Measurements from ENCODE around the gene FEM1B. TPM values are rescaled to one million over a fixed set of nuclear protein-coding genes. Genes with fewer than 3 reads are reported as not detected.

FEM1B gene
- total and polyA plus RNA-seq, 9 donors, result 18.3 to 40.9 (median 36.5) TPM

GRCh38 chr15:68319997-68320396 lies 42.5 kb downstream of the FEM1B start:
- no peaks in the 10 kb centered on the region for H3K27me3 ChIP-seq (ENCODE audit: control insufficient read depth, insufficient read depth, low read length)
- H3K27ac ChIP-seq (ENCODE audit: low read length), result no peak overlapping the region
- H3K9me3 ChIP-seq (replicated peaks; ENCODE audit: control insufficient read depth, low read depth, low read length), result no peaks in the 10 kb centered on the region
- WGBS (ENCODE audit: insufficient coverage), result 92% methylated on average over 12 of the region's 12 CpGs
- H3K4me1 ChIP-seq (ENCODE audit: control insufficient read depth, insufficient read depth, low read length), result peaks cover 19% of the 10 kb centered on the region
- H3K4me3 ChIP-seq (ENCODE audit: low read length), result no peak overlapping the region
- no peak for DNase-seq
- no peaks in the 10 kb centered on the region for H3K36me3 ChIP-seq (ENCODE audit: control insufficient read depth, insufficient read depth, low read length)

- WGBS (ENCODE audit: insufficient coverage), result 71% methylated on average over 7 of the region's 7 CpGs
- no peak for DNase-seq
- H3K27me3 ChIP-seq (ENCODE audit: control insufficient read depth, insufficient read depth, low read length), result peaks cover 2% of the 10 kb centered on the region
Measured at GRCh38 chr15:68321229-68321628, 43.7 kb downstream of the FEM1B start.

GRCh38 chr15:68322796-68323195 lies 45.3 kb downstream of the FEM1B start:
- Histone ChIP-seq H3K27me3 (ENCODE audit: control insufficient read depth, insufficient read depth, low read length) (peaks cover 2% of the 10 kb centered on the region), H3K27ac (ENCODE audit: low read length) (no peak overlapping the region), H3K36me3 (ENCODE audit: control insufficient read depth, insufficient read depth, low read length) (no peaks in the 10 kb centered on the region), H3K4me3 (ENCODE audit: low read length) (no peak overlapping the region), H3K9me3 (replicated peaks; ENCODE audit: control insufficient read depth, low read depth, low read length) (no peaks in the 10 kb centered on the region), H3K4me1 (ENCODE audit: control insufficient read depth, insufficient read depth, low read length) (no peaks in the 10 kb centered on the region)
- DNase-seq, result no peak
- WGBS (ENCODE audit: insufficient coverage), result 61% methylated on average over 3 of the region's 9 CpGs

More at GRCh38 chr15:68321229-68321628, 43.7 kb downstream of the FEM1B start:
- H3K36me3 ChIP-seq (ENCODE audit: control insufficient read depth, insufficient read depth, low read length), result no peaks in the 10 kb centered on the region
- no peaks in the 10 kb centered on the region for H3K9me3 ChIP-seq (replicated peaks; ENCODE audit: control insufficient read depth, low read depth, low read length)
- no peak overlapping the region for H3K27ac ChIP-seq (ENCODE audit: low read length)
- peaks cover 6% of the 10 kb centered on the region for H3K4me1 ChIP-seq (ENCODE audit: control insufficient read depth, insufficient read depth, low read length)
- H3K4me3 ChIP-seq (ENCODE audit: low read length), result no peak overlapping the region

- no peak overlapping the region for H3K4me3 ChIP-seq (ENCODE audit: low read length)
- peaks cover 4% of the 10 kb centered on the region for H3K27me3 ChIP-seq (ENCODE audit: control insufficient read depth, insufficient read depth, low read length)
Measured at GRCh38 chr15:68325726-68326125, 48.2 kb downstream of the FEM1B start.

GRCh38 chr15:68326711-68327354 lies 49.3 kb downstream of the FEM1B start:
- H3K27ac ChIP-seq (ENCODE audit: low read length), result no peak overlapping the region
- no peak overlapping the region for H3K4me3 ChIP-seq (ENCODE audit: low read length)
- no peaks in the 10 kb centered on the region for H3K36me3 ChIP-seq (ENCODE audit: control insufficient read depth, insufficient read depth, low read length)
- H3K9me3 ChIP-seq (replicated peaks; ENCODE audit: control insufficient read depth, low read depth, low read length), result no peaks in the 10 kb centered on the region
- DNase-seq, result no peak
- peaks cover 4% of the 10 kb centered on the region for H3K27me3 ChIP-seq (ENCODE audit: control insufficient read depth, insufficient read depth, low read length)
- H3K4me1 ChIP-seq (ENCODE audit: control insufficient read depth, insufficient read depth, low read length), result no peaks in the 10 kb centered on the region
- WGBS (ENCODE audit: insufficient coverage), result 78% methylated on average over 9 of the region's 11 CpGs

More at GRCh38 chr15:68325726-68326125, 48.2 kb downstream of the FEM1B start:
- 100% methylated on average over 1 of the region's 4 CpGs for WGBS (ENCODE audit: insufficient coverage)
- no peak for DNase-seq
- Histone ChIP-seq H3K36me3 (ENCODE audit: control insufficient read depth, insufficient read depth, low read length) (no peaks in the 10 kb centered on the region), H3K9me3 (replicated peaks; ENCODE audit: control insufficient read depth, low read depth, low read length) (no peaks in the 10 kb centered on the region), H3K27ac (ENCODE audit: low read length) (no peak overlapping the region), H3K4me1 (ENCODE audit: control insufficient read depth, insufficient read depth, low read length) (no peaks in the 10 kb centered on the region)

- Histone ChIP-seq H3K27me3 (ENCODE audit: control insufficient read depth, insufficient read depth, low read length) (peaks cover 4% of the 10 kb centered on the region), H3K27ac (ENCODE audit: low read length) (no peak overlapping the region), H3K4me1 (ENCODE audit: control insufficient read depth, insufficient read depth, low read length) (peaks cover 2% of the 10 kb centered on the region), H3K4me3 (ENCODE audit: low read length) (no peak overlapping the region), H3K36me3 (ENCODE audit: control insufficient read depth, insufficient read depth, low read length) (no peaks in the 10 kb centered on the region), H3K9me3 (replicated peaks; ENCODE audit: control insufficient read depth, low read depth, low read length) (no peaks in the 10 kb centered on the region)
- 71% methylated on average over 6 of the region's 8 CpGs for WGBS (ENCODE audit: insufficient coverage)
- DNase-seq, result no peak
Measured at GRCh38 chr15:68328443-68328842, 50.9 kb downstream of the FEM1B start.

GRCh38 chr15:68328964-68329363 lies 51.4 kb downstream of the FEM1B start:
- H3K27me3 ChIP-seq (ENCODE audit: control insufficient read depth, insufficient read depth, low read length), result peaks cover 4% of the 10 kb centered on the region
- no peak overlapping the region for H3K4me3 ChIP-seq (ENCODE audit: low read length)
- DNase-seq, result no peak
- no peak overlapping the region for H3K27ac ChIP-seq (ENCODE audit: low read length)
- no peaks in the 10 kb centered on the region for H3K36me3 ChIP-seq (ENCODE audit: control insufficient read depth, insufficient read depth, low read length)
- 88% methylated on average over 2 of the region's 3 CpGs for WGBS (ENCODE audit: insufficient coverage)
- no peaks in the 10 kb centered on the region for H3K9me3 ChIP-seq (replicated peaks; ENCODE audit: control insufficient read depth, low read depth, low read length)
- peaks cover 7% of the 10 kb centered on the region for H3K4me1 ChIP-seq (ENCODE audit: control insufficient read depth, insufficient read depth, low read length)

GRCh38 chr15:68330416-68330815 lies 52.9 kb downstream of the FEM1B start:
- WGBS (ENCODE audit: insufficient coverage), result 30% methylated on average over 2 of the region's 6 CpGs
- Histone ChIP-seq H3K4me3 (ENCODE audit: low read length) (no peak overlapping the region), H3K9me3 (replicated peaks; ENCODE audit: control insufficient read depth, low read depth, low read length) (no peaks in the 10 kb centered on the region), H3K4me1 (ENCODE audit: control insufficient read depth, insufficient read depth, low read length) (peaks cover 22% of the 10 kb centered on the region), H3K27ac (ENCODE audit: low read length) (no peak overlapping the region), H3K36me3 (ENCODE audit: control insufficient read depth, insufficient read depth, low read length) (no peaks in the 10 kb centered on the region), H3K27me3 (ENCODE audit: control insufficient read depth, insufficient read depth, low read length) (peaks cover 4% of the 10 kb centered on the region)
- no peak for DNase-seq

- Histone ChIP-seq H3K4me1 (ENCODE audit: control insufficient read depth, insufficient read depth, low read length) (peaks cover 24% of the 10 kb centered on the region), H3K36me3 (ENCODE audit: control insufficient read depth, insufficient read depth, low read length) (no peaks in the 10 kb centered on the region), H3K27ac (ENCODE audit: low read length) (no peak overlapping the region), H3K27me3 (ENCODE audit: control insufficient read depth, insufficient read depth, low read length) (peaks cover 2% of the 10 kb centered on the region), H3K9me3 (replicated peaks; ENCODE audit: control insufficient read depth, low read depth, low read length) (no peaks in the 10 kb centered on the region), H3K4me3 (ENCODE audit: low read length) (no peak overlapping the region)
- no peak for DNase-seq
- 42% methylated on average over 5 of the region's 10 CpGs for WGBS (ENCODE audit: insufficient coverage)
Measured at GRCh38 chr15:68330901-68331300, 53.4 kb downstream of the FEM1B start.

- no peak overlapping the region for H3K4me3 ChIP-seq (ENCODE audit: low read length)
- DNase-seq, result no peak
- peaks cover 24% of the 10 kb centered on the region for H3K4me1 ChIP-seq (ENCODE audit: control insufficient read depth, insufficient read depth, low read length)
- no peak overlapping the region for H3K27ac ChIP-seq (ENCODE audit: low read length)
- no peaks in the 10 kb centered on the region for H3K9me3 ChIP-seq (replicated peaks; ENCODE audit: control insufficient read depth, low read depth, low read length)
- peaks cover 2% of the 10 kb centered on the region for H3K27me3 ChIP-seq (ENCODE audit: control insufficient read depth, insufficient read depth, low read length)
- H3K36me3 ChIP-seq (ENCODE audit: control insufficient read depth, insufficient read depth, low read length), result no peaks in the 10 kb centered on the region
- WGBS (ENCODE audit: insufficient coverage), result 92% methylated on average over 19 of the region's 21 CpGs
Measured at GRCh38 chr15:68332266-68332665, 54.7 kb downstream of the FEM1B start.
